GM18526 (cell line): ENCODE measurements around the gene OTOGL.

Experiments
- POLR2A ChIP-seq: IDR thresholded peaks from 3 replicates; pipeline ENCODE4 v1.6.1; 2011; ENCODE audit not compliant: insufficient read length; ENCODE audit errors: extremely low read depth

OTOGL gene

GRCh38 chr12:80321653-80322052, 222.3 kb downstream of the OTOGL start:
- no peak for TF ChIP-seq POLR2A

- no peak for TF ChIP-seq POLR2A
Measured at GRCh38 chr12:80325167-80325959, 226.0 kb downstream of the OTOGL start.

- TF ChIP-seq POLR2A: no peak
Measured at GRCh38 chr12:80332827-80333226, 233.5 kb downstream of the OTOGL start.

- TF ChIP-seq POLR2A: no peak
Measured at GRCh38 chr12:80352474-80352873, 253.1 kb downstream of the OTOGL start.

GRCh38 chr12:80353254-80353653, 253.9 kb downstream of the OTOGL start:
- no peak for TF ChIP-seq POLR2A

- no peak for TF ChIP-seq POLR2A
Measured at GRCh38 chr12:80356097-80356496, 256.8 kb downstream of the OTOGL start.

- TF ChIP-seq POLR2A: no peak
Measured at GRCh38 chr12:80359703-80360102, 260.4 kb downstream of the OTOGL start.

- no peak for TF ChIP-seq POLR2A
Measured at GRCh38 chr12:80364056-80364455, 264.7 kb downstream of the OTOGL start.

GRCh38 chr12:80373666-80374065, 274.3 kb downstream of the OTOGL start:
- no peak for TF ChIP-seq POLR2A

- TF ChIP-seq POLR2A: no peak
Measured at GRCh38 chr12:80374615-80375014, 275.3 kb downstream of the OTOGL start.

- TF ChIP-seq POLR2A: no peak
Measured at GRCh38 chr12:80377140-80377794, 277.9 kb downstream of the OTOGL start.

- TF ChIP-seq POLR2A: no peak
Measured at GRCh38 chr12:80381121-80381520, 281.8 kb downstream of the OTOGL start.

- TF ChIP-seq POLR2A: no peak
Measured at GRCh38 chr12:80382254-80382653, 282.9 kb downstream of the OTOGL start.

GRCh38 chr12:80400571-80400991, 301.2 kb downstream of the OTOGL start:
- no peak for TF ChIP-seq POLR2A

- no peak for TF ChIP-seq POLR2A
Measured at GRCh38 chr12:80401191-80401590, 301.9 kb downstream of the OTOGL start.

- TF ChIP-seq POLR2A: no peak
Measured at GRCh38 chr12:80404629-80405028, 305.3 kb downstream of the OTOGL start.

GRCh38 chr12:80406253-80406652, 306.9 kb downstream of the OTOGL start:
- no peak for TF ChIP-seq POLR2A

- TF ChIP-seq POLR2A: no peak
Measured at GRCh38 chr12:80411787-80412186, 312.4 kb downstream of the OTOGL start.
